GM20431 (cell line): ENCODE data around the gene FAM161A.
"Not testable (repeated sequence)": the region's sequence is repeated elsewhere in the genome, so short reads cannot be mapped to it uniquely, and the experiment has no call there.

Experiments
- in situ Hi-C: fragments of 300-500 bp; cut with MseI, MboI; formaldehyde crosslinking; loops from one replicate; pipeline ENCODE4 v1.15.0; 2020; ENCODE audit warnings: low sequenced_read_pairs; ENCODE audit not compliant: unreplicated experiment

FAM161A gene

GRCh38 chr2:61853847-61854563, at the start of gene FAM161A:
Gene FAM161A (minus strand): TSS chr2:61854060. CDS start chr2:61854041, 19 bp downstream.
- in situ Hi-C loops, result no loop called here

GRCh38 chr2:61900281-61900680, 46.4 kb upstream of the FAM161A start:
- in situ Hi-C loops, result loop anchor here (25.0 kb wide), 1 partner anchor 512 kb away; no protein-coding TSS in a partner anchor

GRCh38 chr2:61898810-61899209, 45.0 kb upstream of the FAM161A start:
- in situ Hi-C loops, result no loop called here

- in situ Hi-C loops, result no loop called here
Measured at GRCh38 chr2:61888267-61889055, 34.6 kb upstream of the FAM161A start, which contains the start of gene CCT4. Gene CCT4 (minus strand): TSS chr2:61888656. CDS start chr2:61888507, 149 bp downstream.

- in situ Hi-C loops, result no loop called here
Measured at GRCh38 chr2:61887717-61888266, 33.9 kb upstream of the FAM161A start.

- in situ Hi-C loops, result no loop called here
Measured at GRCh38 chr2:61885896-61886603, 32.2 kb upstream of the FAM161A start.

- in situ Hi-C loops, result no loop called here
Measured at GRCh38 chr2:61882850-61883249, 29.0 kb upstream of the FAM161A start.

- in situ Hi-C loops, result not testable (repeated sequence)
Measured at GRCh38 chr2:61879351-61879750, 25.5 kb upstream of the FAM161A start.

- in situ Hi-C loops, result no loop called here
Measured at GRCh38 chr2:61878761-61879160, 24.9 kb upstream of the FAM161A start.

- in situ Hi-C loops, result no loop called here
Measured at GRCh38 chr2:61877571-61878245, 23.8 kb upstream of the FAM161A start.

- in situ Hi-C loops, result no loop called here
Measured at GRCh38 chr2:61876400-61876799, 22.5 kb upstream of the FAM161A start.

- in situ Hi-C loops, result not testable (repeated sequence)
Measured at GRCh38 chr2:61866482-61867089, 12.7 kb upstream of the FAM161A start.

- in situ Hi-C loops, result no loop called here
Measured at GRCh38 chr2:61862085-61862484, 8.2 kb upstream of the FAM161A start.

- in situ Hi-C loops, result no loop called here
Measured at GRCh38 chr2:61857224-61857623, 3.4 kb upstream of the FAM161A start.

- in situ Hi-C loops, result no loop called here
Measured at GRCh38 chr2:61855318-61855613, 1.4 kb upstream of the FAM161A start.

- in situ Hi-C loops, result no loop called here
Measured at GRCh38 chr2:61854564-61855317, 881 bp upstream of the FAM161A start.

- in situ Hi-C loops, result no loop called here
Measured at GRCh38 chr2:61853086-61853846, 594 bp downstream of the FAM161A start.

- in situ Hi-C loops, result not testable (repeated sequence)
Measured at GRCh38 chr2:61851270-61851669, 2.6 kb downstream of the FAM161A start.
